GM12878 (cell line): Measurements from ENCODE around the gene AP1S1. TPM values are rescaled to one million over a fixed set of nuclear protein-coding genes. Genes with fewer than 3 reads are reported as not detected.

Source experiments
- ATAC-seq: fragments of 200-7000 bp; cut with Tn5 transposase; 3 replicates; pipeline ENCODE4 v1.9.1; 2020; ENCODE audit warnings: mild to moderate bottlenecking, moderate library complexity
- BruUV-seq: library from RNA; stranded (reverse); fragments of 400-500 nt; replicated peaks from 2 replicates; lab custom pipeline; 2021; lab: Mats Ljungman, UMichigan
- CTCF ChIA-PET: fragments of 300-600 bp; sonication (Branson Sonifier 250); formaldehyde crosslinking; extraction: SDS; loops from one replicate; lab custom pipeline; 2021; ENCODE audit warnings: inconsistent platforms; lab: Yijun Ruan, JAX
- POLR2A ChIA-PET: fragments of 350-600 bp; formaldehyde crosslinking; extraction: SDS; loops from one replicate; lab custom pipeline; 2021; ENCODE audit warnings: inconsistent platforms; lab: Charles Lee
- RAD21 ChIA-PET: fragments of 300-600 bp; sonication (Branson Sonifier 250); formaldehyde crosslinking; loops from one replicate; lab custom pipeline; 2023; ENCODE audit warnings: antibody characterized with exemption; ENCODE audit not compliant: unreplicated experiment; lab: Charles Lee
- SMC1A ChIA-PET: fragments of 300-600 bp; sonication (Branson Sonifier 250); formaldehyde crosslinking; loops from one replicate; lab custom pipeline; 2023; ENCODE audit not compliant: unreplicated experiment, uncharacterized antibody; lab: Charles Lee
- DNase-seq: peaks from one replicate; pipeline ENCODE4 v3.0.0-alpha.2; 2011; ENCODE audit warnings: low read depth, low spot score
- FAIRE-seq: peaks from 3 replicates; lab custom pipeline; 2011; peaks lifted over from hg19 to GRCh38; lab: Jason Lieb, UNC
- H2AFZ ChIP-seq: 2 replicates; pipeline ENCODE4 v1.6.0; 2011; ENCODE audit warnings: low read depth, low read length, control low read depth; ENCODE audit not compliant: control insufficient read depth
- H3K27ac ChIP-seq: 2 replicates; pipeline ENCODE4 v1.5.1; 2011; ENCODE audit warnings: control low read depth; ENCODE audit not compliant: control insufficient read depth, insufficient read depth
- H3K27me3 ChIP-seq, 2 experiments: replicated peaks in 1 of 2; 2 replicates each; pipeline versions ENCODE4 v1.6.0 to v1.6.1; 2011; ENCODE audit warnings: low read length in 1 of 2; ENCODE audit not compliant: control insufficient read depth in 2 of 2, insufficient read depth in 2 of 2
- H3K36me3 ChIP-seq, 2 experiments: 2 replicates each; pipeline ENCODE4 v1.5.1; 2011; ENCODE audit warnings: low read length in 1 of 2; ENCODE audit not compliant: control insufficient read depth in 2 of 2, insufficient read depth in 2 of 2
- H3K4me1 ChIP-seq: 2 replicates; pipeline ENCODE4 v1.6.1; 2011; ENCODE audit warnings: mild to moderate bottlenecking, low read length, moderate library complexity, mixed read lengths; ENCODE audit not compliant: control insufficient read depth, insufficient read depth
- H3K4me2 ChIP-seq: 2 replicates; pipeline ENCODE4 v1.6.0; 2011; ENCODE audit warnings: control low read depth; ENCODE audit not compliant: control insufficient read depth, insufficient read depth
- H3K4me3 ChIP-seq: fragments of 200-600 bp; sonication (generic); 2 replicates; pipeline ENCODE4 v1.5.1; 2016
- H3K79me2 ChIP-seq: 2 replicates; pipeline ENCODE4 v1.6.0; 2011; ENCODE audit warnings: low read length; ENCODE audit not compliant: control insufficient read depth, insufficient read depth
- H3K9ac ChIP-seq: 2 replicates; pipeline ENCODE4 v1.8.0; 2011; ENCODE audit warnings: low read length, control low read depth, mixed read lengths; ENCODE audit not compliant: control insufficient read depth, insufficient read depth
- H3K9me3 ChIP-seq: replicated peaks from 3 replicates; pipeline ENCODE4 v1.5.1; 2011; ENCODE audit warnings: mild to moderate bottlenecking, low read length; ENCODE audit not compliant: control insufficient read depth, insufficient read depth
- H4K20me1 ChIP-seq: 2 replicates; pipeline ENCODE4 v1.6.0; 2011; ENCODE audit not compliant: control insufficient read depth, insufficient read depth
- ASH2L ChIP-seq: fragments of 300-600, 200-600 bp; sonication (generic); IDR thresholded peaks from 2 replicates; pipeline ENCODE4 v1.6.1; 2017; ENCODE audit warnings: low read depth, mild to moderate bottlenecking, borderline replicate concordance
- POLR2A ChIP-seq: IDR thresholded peaks from 2 replicates; pipeline ENCODE4 v1.6.1; 2011; ENCODE audit warnings: low read depth, mild to moderate bottlenecking, low read length
- TCF7 ChIP-seq: IDR thresholded peaks from 2 replicates; pipeline ENCODE4 v1.6.1; 2014; ENCODE audit warnings: antibody characterized with exemption, borderline replicate concordance
- WGBS: methylation state at CpG from one replicate; pipeline ENCODE4 v1.1.6; 2016; ENCODE audit warnings: low lambda C conversion rate; ENCODE audit not compliant: insufficient replicate concordance, insufficient coverage; ENCODE audit errors: missing lambda C conversion rate; 5-methylcytosine and 5-hydroxymethylcytosine counted together
- in situ Hi-C: fragments of 300-500 bp; cut with MboI; formaldehyde crosslinking; loops from 9 replicates; pipeline ENCODE4 v1.14.3; 2018; ENCODE audit warnings: mixed read lengths
- intact Hi-C: fragments of 100-400 bp; cut with micrococcal nuclease; formaldehyde crosslinking; loops from one replicate; pipeline ENCODE4 v1.14.2; 2022; ENCODE audit not compliant: unreplicated experiment
- polyA plus RNA-seq, 11 experiments: library from polyadenylated mRNA; depleted of rRNA in 4 of 11; unstranded in 6 of 11; stranded (reverse) in 5 of 11; fragments of >200 nt; fragmentation: Nextera tagmentation in 4 of 11; fragmentation: Illumina TruSeq in 1 of 11; extraction: Ambion mirVana in 4 of 11; extraction: Trizol in 1 of 11; gene quantifications; 1 replicate in 1 of 11; 2 replicates in 10 of 11; pipeline versions ENCODE4 v1.2.1 to v1.2.3, GENCODE V29; 2011 to 2016; ENCODE audit warnings: inconsistent platforms in 2 of 11, missing spikeins in 2 of 11, low read depth in 1 of 11
- total RNA-seq, 4 experiments: library from RNA; depleted of rRNA in 3 of 4; stranded (reverse); fragments of >200 nt in 3 of 4; fragmentation: Illumina TruSeq in 1 of 4; extraction: Trizol in 1 of 4; gene quantifications; 2 replicates each; pipeline versions ENCODE4 v1.2.1 to v1.2.3, GENCODE V29; 2013 to 2021
- TF ChIP-seq, protein P1 (sequence below): fragments of 450-650 bp; IDR thresholded peaks from 2 replicates; pipeline ENCODE4 v1.6.1; 2017; ENCODE audit warnings: mild to moderate bottlenecking, moderate library complexity
- TF ChIP-seq, protein P2 (sequence below): IDR thresholded peaks from 2 replicates; pipeline ENCODE4 v1.6.1; 2012; ENCODE audit warnings: mild to moderate bottlenecking, low read depth, low read length

Gene AP1S1
- total and polyA plus RNA-seq, 10 of the 15 experiments (the other 5 are each of a cell fraction or from before 2014, with no cell fraction given) = 2.5 to 121 (median 54.9) TPM

DNA sequence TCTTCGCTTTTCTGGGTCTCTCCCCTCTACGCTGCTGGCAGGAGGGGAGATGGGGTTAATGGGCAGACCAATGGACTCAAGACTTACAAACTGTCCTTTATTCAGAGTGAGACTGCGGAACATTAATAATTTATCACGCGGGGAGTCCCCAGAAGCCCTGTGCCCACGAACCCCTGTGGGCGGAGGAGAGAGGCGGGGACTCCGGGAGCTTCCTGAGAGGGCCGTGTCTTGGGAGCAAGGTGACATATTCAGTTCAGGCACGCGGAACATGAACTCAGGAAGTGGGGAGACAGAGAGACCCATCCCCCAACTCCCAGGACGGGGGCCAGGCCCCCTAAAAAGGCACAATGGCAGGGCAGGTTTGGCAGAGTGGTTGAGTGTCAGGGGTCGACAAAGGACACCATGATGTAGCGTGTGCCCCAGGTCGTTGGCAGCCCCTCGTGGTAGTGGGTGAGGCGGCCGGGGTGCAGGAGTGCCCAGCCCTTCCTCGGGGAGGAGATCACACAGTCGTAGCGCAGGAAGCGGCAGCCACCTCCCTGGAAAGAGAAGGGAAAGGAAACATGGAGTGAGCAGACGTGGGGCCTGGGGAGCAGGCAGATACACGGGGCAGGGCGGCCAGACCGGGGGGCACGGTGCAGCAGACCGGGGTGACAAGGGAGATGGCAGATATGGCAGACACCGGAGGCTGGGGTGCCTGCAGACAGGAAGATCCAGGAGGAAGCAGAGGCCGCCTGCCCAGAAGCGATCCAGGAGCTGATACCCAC, 51.8 kb downstream of the AP1S1 start (continued):
- TF ChIP-seq, protein P1, sequence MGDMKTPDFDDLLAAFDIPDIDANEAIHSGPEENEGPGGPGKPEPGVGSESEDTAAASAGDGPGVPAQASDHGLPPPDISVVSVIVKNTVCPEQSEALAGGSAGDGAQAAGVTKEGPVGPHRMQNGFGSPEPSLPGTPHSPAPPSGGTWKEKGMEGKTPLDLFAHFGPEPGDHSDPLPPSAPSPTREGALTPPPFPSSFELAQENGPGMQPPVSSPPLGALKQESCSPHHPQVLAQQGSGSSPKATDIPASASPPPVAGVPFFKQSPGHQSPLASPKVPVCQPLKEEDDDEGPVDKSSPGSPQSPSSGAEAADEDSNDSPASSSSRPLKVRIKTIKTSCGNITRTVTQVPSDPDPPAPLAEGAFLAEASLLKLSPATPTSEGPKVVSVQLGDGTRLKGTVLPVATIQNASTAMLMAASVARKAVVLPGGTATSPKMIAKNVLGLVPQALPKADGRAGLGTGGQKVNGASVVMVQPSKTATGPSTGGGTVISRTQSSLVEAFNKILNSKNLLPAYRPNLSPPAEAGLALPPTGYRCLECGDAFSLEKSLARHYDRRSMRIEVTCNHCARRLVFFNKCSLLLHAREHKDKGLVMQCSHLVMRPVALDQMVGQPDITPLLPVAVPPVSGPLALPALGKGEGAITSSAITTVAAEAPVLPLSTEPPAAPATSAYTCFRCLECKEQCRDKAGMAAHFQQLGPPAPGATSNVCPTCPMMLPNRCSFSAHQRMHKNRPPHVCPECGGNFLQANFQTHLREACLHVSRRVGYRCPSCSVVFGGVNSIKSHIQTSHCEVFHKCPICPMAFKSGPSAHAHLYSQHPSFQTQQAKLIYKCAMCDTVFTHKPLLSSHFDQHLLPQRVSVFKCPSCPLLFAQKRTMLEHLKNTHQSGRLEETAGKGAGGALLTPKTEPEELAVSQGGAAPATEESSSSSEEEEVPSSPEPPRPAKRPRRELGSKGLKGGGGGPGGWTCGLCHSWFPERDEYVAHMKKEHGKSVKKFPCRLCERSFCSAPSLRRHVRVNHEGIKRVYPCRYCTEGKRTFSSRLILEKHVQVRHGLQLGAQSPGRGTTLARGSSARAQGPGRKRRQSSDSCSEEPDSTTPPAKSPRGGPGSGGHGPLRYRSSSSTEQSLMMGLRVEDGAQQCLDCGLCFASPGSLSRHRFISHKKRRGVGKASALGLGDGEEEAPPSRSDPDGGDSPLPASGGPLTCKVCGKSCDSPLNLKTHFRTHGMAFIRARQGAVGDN = no peak
- TF ChIP-seq POLR2A = no peak
- TF ChIP-seq, all 136 proteins: peak for 0

DNA sequence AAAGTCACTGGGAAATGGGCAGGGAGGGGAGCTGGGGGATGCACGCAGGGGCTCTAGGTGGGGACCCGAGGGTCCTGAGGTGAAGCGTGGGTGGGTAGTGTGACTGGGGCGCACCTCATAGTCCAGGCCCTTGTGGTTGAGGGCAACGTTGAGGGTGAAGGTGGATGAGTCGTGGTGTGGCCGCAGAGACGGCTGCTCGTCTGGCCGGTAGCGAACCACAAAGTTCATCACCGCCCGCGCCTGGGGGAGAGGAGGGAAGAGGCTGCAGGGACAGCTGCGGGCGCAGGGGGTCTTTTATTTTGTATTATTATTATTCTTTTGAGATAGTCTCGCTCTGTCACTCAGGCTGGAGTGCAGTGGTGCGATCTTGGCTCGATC, 52.4 kb downstream of the AP1S1 start:
- intact Hi-C loops = no loop called here
- DNase-seq = no peak
- H3K4me1 ChIP-seq = no peaks in the 10 kb centered on the region; the same call in 1 of the 2 replicates
- H3K9me3 ChIP-seq = no peaks in the 10 kb centered on the region
- H3K27me3 ChIP-seq = peaks cover 0 to 2% of the 10 kb centered on the region in 2 experiments; a peak in 2 of 4 replicates
- no peak for FAIRE-seq
- no peak overlapping the region for H3K9ac ChIP-seq
- no peak for TF ChIP-seq ASH2L
- TF ChIP-seq, protein P2, sequence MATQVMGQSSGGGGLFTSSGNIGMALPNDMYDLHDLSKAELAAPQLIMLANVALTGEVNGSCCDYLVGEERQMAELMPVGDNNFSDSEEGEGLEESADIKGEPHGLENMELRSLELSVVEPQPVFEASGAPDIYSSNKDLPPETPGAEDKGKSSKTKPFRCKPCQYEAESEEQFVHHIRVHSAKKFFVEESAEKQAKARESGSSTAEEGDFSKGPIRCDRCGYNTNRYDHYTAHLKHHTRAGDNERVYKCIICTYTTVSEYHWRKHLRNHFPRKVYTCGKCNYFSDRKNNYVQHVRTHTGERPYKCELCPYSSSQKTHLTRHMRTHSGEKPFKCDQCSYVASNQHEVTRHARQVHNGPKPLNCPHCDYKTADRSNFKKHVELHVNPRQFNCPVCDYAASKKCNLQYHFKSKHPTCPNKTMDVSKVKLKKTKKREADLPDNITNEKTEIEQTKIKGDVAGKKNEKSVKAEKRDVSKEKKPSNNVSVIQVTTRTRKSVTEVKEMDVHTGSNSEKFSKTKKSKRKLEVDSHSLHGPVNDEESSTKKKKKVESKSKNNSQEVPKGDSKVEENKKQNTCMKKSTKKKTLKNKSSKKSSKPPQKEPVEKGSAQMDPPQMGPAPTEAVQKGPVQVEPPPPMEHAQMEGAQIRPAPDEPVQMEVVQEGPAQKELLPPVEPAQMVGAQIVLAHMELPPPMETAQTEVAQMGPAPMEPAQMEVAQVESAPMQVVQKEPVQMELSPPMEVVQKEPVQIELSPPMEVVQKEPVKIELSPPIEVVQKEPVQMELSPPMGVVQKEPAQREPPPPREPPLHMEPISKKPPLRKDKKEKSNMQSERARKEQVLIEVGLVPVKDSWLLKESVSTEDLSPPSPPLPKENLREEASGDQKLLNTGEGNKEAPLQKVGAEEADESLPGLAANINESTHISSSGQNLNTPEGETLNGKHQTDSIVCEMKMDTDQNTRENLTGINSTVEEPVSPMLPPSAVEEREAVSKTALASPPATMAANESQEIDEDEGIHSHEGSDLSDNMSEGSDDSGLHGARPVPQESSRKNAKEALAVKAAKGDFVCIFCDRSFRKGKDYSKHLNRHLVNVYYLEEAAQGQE = no peak
- no peak for TF ChIP-seq TCF7
- TF ChIP-seq, all 136 proteins: peak for 0
- no TSS peak for BruUV-seq
- Histone ChIP-seq H3K27ac (no peak overlapping the region), H3K4me3 (no peak overlapping the region), H3K79me2 (no peaks in the 10 kb centered on the region), H2AFZ (no peak overlapping the region), H3K4me2 (no peak overlapping the region), H3K36me3 (peaks cover 0 to 3% of the 10 kb centered on the region in 2 experiments; a peak in 2 of 4 replicates), H4K20me1 (no peaks in the 10 kb centered on the region)
- POLR2A ChIA-PET = no interaction called here
- ATAC-seq = no peak
- WGBS = 87% methylated on average over 9 of the region's 19 CpGs
- RAD21 ChIA-PET = no interaction called here
- CTCF ChIA-PET = interaction anchor here (1.1 kb wide), 1 partner anchor 14 kb away, joined by 3 read pairs; no protein-coding TSS in a partner anchor
- in situ Hi-C loops = no loop called here
- SMC1A ChIA-PET = no interaction called here
